Vagina (tissue), 2 donors: ENCODE results near the gene KRTAP4-11. TPM values are rescaled to one million over a fixed set of nuclear protein-coding genes. Genes with fewer than 3 reads are reported as not detected.
"Not testable (repeated sequence)": the region's sequence is repeated elsewhere in the genome, so short reads cannot be mapped to it uniquely, and the experiment has no call there.

Source experiments
- DNase-seq, 2 donors: peaks; one replicate each; pipeline ENCODE4 v3.0.0-alpha.2; 2017; ENCODE audit errors: extremely low spot score in 2 of 2
- H3K27ac ChIP-seq: fragments of 200-600 bp; sonication (generic); one replicate; pipeline ENCODE4 v1.5.1; 2019
- H3K27me3 ChIP-seq: fragments of 200-600 bp; sonication (generic); one replicate; pipeline ENCODE4 v1.5.1; 2019
- H3K36me3 ChIP-seq, 2 donors: fragments of 200-600 bp; sonication (generic); one replicate each; pipeline ENCODE4 v1.5.1; 2017 to 2019
- H3K4me1 ChIP-seq: fragments of 200-600 bp; sonication (generic); one replicate; pipeline ENCODE4 v1.5.1; 2019
- H3K4me3 ChIP-seq, 2 donors: fragments of 200-600 bp; sonication (generic); 1 replicate in 1 of 2; 2 replicates in 1 of 2; pipeline ENCODE4 v1.5.1; 2016 to 2019
- H3K9me3 ChIP-seq: fragments of 200-600 bp; sonication (generic); one replicate; pipeline ENCODE4 v1.5.1; 2019
- POLR2A ChIP-seq, 2 donors: fragments of 450-650 bp; IDR thresholded peaks; one replicate each; pipeline ENCODE4 v1.6.1; 2017; ENCODE audit warnings: antibody characterized with exemption in 2 of 2, mild to moderate bottlenecking in 2 of 2, moderate library complexity in 2 of 2
- POLR2AphosphoS5 ChIP-seq, 2 donors: sonication (generic); formaldehyde crosslinking; IDR thresholded peaks; one replicate each; pipeline ENCODE4 v1.9.0; 2017; ENCODE audit warnings: antibody characterized with exemption in 2 of 2, mild to moderate bottlenecking in 2 of 2, low read depth in 1 of 2; ENCODE audit not compliant: insufficient read depth in 1 of 2
- intact Hi-C: fragments of 100-400 bp; cut with DNase I; formaldehyde crosslinking; loops from one replicate; pipeline ENCODE4 v1.15.1; 2023
- total RNA-seq: library from RNA; depleted of rRNA; stranded (reverse); fragments of >200 nt; gene quantifications from one replicate; pipeline ENCODE4 v1.2.3, GENCODE V29; 2016
- TF ChIP-seq, protein P1 (sequence below), 3 experiments: fragments of 450-650 bp in 2 of 3; fragments of 200-600 bp in 1 of 3; sonication (generic) in 1 of 3; IDR thresholded peaks; one replicate each; pipeline ENCODE4 v1.5.1; 2017 to 2019; ENCODE audit warnings: antibody characterized with exemption in 3 of 3, mild to moderate bottlenecking in 2 of 3, moderate library complexity in 2 of 3

Gene KRTAP4-11
- total RNA-seq, 1 donor from 2014 or later, result not detected

DNA sequence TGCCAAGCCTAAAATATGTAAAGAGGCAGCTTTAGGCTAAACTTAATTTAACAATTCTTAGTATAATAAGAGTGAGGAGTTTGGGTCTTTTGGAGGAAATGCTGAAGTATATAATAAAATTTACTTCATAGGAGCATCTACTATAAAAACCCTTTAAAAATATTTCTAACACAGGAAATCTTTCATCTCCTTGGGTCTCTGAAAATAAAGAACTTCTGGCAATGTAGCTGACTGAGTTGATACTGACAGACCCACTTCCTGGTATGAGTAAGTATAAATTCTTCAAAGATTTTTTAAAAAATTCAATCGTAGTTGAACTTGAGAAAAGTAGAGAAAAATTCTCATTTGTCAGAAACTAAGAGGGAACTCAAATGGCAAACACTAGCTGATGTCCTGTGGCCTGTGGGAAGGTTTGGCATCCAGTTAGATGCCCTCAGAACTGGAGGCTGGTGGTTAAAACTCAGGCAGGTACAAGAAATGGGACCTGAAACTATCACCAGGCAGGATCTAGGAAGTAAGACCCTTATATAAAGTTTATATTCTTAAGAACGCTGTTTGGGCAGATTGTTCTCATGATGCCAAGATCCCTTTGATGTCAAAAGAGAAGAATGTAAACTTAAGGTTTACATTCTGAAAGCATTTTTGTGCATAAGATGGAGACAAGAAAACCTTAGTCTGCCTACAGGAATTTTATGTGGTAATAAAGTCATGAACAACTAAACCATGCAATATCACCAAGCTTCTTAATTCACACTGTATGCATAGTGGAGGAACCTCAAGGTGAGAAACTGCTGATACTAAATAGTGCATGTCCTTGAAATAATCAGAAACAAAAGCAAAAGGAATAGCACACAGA, 15.9 kb upstream of the KRTAP4-11 start:
- intact Hi-C loops, result no loop called here
- DNase-seq, result no peak
- Histone ChIP-seq H3K4me1 (no peaks in the 10 kb centered on the region), H3K27ac (no peak overlapping the region), H3K36me3 (no peaks in the 10 kb centered on the region), H3K9me3 (no peaks in the 10 kb centered on the region), H3K27me3 (no peaks in the 10 kb centered on the region), H3K4me3 (no peak overlapping the region)
- no peak for TF ChIP-seq POLR2A (IDR thresholded peaks at IDR 0.05)
- TF ChIP-seq, protein P1, sequence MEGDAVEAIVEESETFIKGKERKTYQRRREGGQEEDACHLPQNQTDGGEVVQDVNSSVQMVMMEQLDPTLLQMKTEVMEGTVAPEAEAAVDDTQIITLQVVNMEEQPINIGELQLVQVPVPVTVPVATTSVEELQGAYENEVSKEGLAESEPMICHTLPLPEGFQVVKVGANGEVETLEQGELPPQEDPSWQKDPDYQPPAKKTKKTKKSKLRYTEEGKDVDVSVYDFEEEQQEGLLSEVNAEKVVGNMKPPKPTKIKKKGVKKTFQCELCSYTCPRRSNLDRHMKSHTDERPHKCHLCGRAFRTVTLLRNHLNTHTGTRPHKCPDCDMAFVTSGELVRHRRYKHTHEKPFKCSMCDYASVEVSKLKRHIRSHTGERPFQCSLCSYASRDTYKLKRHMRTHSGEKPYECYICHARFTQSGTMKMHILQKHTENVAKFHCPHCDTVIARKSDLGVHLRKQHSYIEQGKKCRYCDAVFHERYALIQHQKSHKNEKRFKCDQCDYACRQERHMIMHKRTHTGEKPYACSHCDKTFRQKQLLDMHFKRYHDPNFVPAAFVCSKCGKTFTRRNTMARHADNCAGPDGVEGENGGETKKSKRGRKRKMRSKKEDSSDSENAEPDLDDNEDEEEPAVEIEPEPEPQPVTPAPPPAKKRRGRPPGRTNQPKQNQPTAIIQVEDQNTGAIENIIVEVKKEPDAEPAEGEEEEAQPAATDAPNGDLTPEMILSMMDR (IDR thresholded peaks at IDR 0.05), result no peak
- no peak for TF ChIP-seq POLR2AphosphoS5 (IDR thresholded peaks at IDR 0.05; ENCODE audit: insufficient read depth in 1 of 2, low read depth in 1 of 2)

DNA sequence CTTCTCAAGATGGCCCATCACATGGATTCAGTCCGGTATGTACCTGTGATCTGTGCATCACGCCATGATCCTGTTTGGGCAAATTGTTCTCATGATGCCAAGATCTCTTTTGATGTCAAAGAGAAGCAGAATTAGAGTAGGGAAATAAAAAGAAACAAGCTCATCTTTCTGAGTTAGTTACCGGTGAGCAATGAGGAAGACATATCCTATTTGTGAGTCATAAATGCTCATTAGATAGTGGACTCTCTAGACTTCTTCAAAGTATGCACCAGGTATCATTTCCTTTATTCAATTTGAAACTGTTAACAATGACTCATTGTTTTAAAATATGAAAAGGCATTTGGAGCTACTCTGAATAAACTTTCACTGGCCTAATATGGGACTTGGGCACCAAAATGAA, 13.8 kb upstream of the KRTAP4-11 start:
- intact Hi-C loops, result no loop called here
- Histone ChIP-seq H3K9me3 (no peaks in the 10 kb centered on the region), H3K27ac (no peak overlapping the region), H3K27me3 (no peaks in the 10 kb centered on the region), H3K36me3 (no peaks in the 10 kb centered on the region), H3K4me3 (no peak overlapping the region), H3K4me1 (no peaks in the 10 kb centered on the region)
- TF ChIP-seq POLR2AphosphoS5 (IDR thresholded peaks at IDR 0.05; ENCODE audit: insufficient read depth in 1 of 2, low read depth in 1 of 2) (no peak), POLR2A (IDR thresholded peaks at IDR 0.05) (no peak)
- TF ChIP-seq, protein P1 (IDR thresholded peaks at IDR 0.05), result no peak
- no peak for DNase-seq

DNA sequence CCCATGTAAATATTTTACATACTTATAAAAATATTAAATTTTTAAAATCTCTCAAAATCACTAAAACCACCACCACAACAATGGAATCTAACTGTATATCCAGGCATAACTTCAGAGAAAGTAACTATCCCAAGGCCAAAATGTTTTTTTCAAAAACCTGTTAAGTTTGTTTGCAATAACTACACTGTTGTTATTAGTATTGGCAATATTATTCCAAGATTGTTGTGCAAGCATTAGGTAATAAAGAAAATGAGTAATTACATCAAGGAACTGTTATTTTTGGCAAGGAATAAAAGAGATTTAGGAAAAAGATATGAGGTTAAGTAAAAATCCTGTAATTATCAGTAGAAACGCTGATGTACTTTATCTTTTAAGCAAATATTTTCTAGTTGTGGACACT, 9.2 kb upstream of the KRTAP4-11 start:
- Histone ChIP-seq H3K9me3 (no peaks in the 10 kb centered on the region), H3K27me3 (no peaks in the 10 kb centered on the region), H3K4me1 (no peaks in the 10 kb centered on the region), H3K4me3 (no peak overlapping the region), H3K27ac (no peak overlapping the region), H3K36me3 (no peaks in the 10 kb centered on the region)
- DNase-seq, result no peak
- intact Hi-C loops, result no loop called here
- TF ChIP-seq, protein P1 (IDR thresholded peaks at IDR 0.05), result no peak
- TF ChIP-seq POLR2A (IDR thresholded peaks at IDR 0.05) (no peak), POLR2AphosphoS5 (IDR thresholded peaks at IDR 0.05; ENCODE audit: insufficient read depth in 1 of 2, low read depth in 1 of 2) (no peak)

DNA sequence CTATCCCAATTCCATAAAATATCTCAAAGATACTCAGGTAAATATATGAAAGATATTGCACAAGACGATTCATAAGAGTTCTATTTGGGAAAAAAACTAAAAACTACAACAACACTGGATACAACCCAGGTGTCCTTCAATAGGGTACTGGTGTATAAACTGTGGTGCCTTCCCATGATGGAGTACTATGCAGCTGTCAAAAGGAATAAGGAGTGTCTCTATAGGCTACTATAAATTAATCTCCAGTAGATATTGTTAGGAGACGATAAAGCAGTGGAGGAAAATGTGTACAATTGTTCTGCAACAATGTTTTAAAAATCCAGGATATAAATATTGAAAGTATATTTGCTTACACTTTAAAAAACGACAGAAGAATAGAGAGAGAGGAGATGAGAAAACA, 8.2 kb upstream of the KRTAP4-11 start:
- H3K36me3 ChIP-seq, result no peaks in the 10 kb centered on the region
- intact Hi-C loops, result no loop called here
- H3K27me3 ChIP-seq, result no peaks in the 10 kb centered on the region
- no peak overlapping the region for H3K4me3 ChIP-seq
- DNase-seq, result no peak
- TF ChIP-seq, protein P1 (IDR thresholded peaks at IDR 0.05), result no peak
- TF ChIP-seq POLR2AphosphoS5 (IDR thresholded peaks at IDR 0.05; ENCODE audit: insufficient read depth in 1 of 2, low read depth in 1 of 2) (no peak), POLR2A (IDR thresholded peaks at IDR 0.05) (no peak)
- H3K9me3 ChIP-seq, result no peaks in the 10 kb centered on the region
- H3K27ac ChIP-seq, result no peak overlapping the region
- H3K4me1 ChIP-seq, result no peaks in the 10 kb centered on the region

DNA sequence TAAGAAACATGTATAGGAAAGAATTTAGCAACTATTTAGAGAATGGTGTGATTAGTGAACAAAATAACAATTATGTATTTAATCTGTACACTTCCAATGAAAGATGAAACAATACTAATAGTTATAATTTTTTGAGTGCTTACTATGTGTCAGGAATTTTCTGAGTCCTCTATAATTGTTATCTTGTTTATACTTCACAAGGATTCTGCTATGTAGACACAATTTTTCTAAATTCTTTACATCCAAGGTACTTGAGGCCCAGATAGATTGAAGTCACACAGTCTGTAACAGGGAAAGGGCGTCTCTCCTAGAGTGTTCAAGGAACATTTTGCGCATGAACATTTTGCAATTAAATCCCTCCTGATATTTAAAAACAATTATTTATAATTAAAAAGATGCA, 6.9 kb upstream of the KRTAP4-11 start:
- TF ChIP-seq POLR2AphosphoS5 (IDR thresholded peaks at IDR 0.05; ENCODE audit: insufficient read depth in 1 of 2, low read depth in 1 of 2), result no peak
- no peak for TF ChIP-seq POLR2A (IDR thresholded peaks at IDR 0.05)
- TF ChIP-seq, protein P1 (IDR thresholded peaks at IDR 0.05), result no peak
- H3K36me3 ChIP-seq, result no peaks in the 10 kb centered on the region
- no peaks in the 10 kb centered on the region for H3K27me3 ChIP-seq
- DNase-seq, result no peak
- no peaks in the 10 kb centered on the region for H3K4me1 ChIP-seq
- H3K27ac ChIP-seq, result no peak overlapping the region
- no peaks in the 10 kb centered on the region for H3K9me3 ChIP-seq
- intact Hi-C loops, result no loop called here
- no peak overlapping the region for H3K4me3 ChIP-seq

DNA sequence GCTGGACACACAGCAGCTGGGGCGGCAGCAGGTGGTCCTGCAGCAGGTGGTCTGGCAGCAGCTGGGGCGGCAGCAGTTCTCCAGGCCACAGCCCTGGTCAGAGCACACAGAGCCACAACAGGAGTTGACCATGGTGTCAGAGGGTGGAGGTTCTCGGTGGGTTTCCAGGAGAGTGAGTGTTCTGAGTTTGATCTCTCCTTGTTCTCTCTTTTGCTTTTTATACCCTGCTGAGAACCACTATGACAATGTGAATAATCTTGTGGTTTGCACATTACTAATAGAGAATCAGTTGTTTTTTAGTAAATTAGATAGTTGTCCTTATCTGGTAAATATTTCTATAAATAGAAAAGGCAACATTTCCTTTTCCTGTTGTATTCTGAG, 5.8 kb upstream of the KRTAP4-11 start, which contains the start of gene KRTAP4-12:
TSS of gene KRTAP4-12 (minus strand) at position 192 of the 381 bp plus-strand sequence. CDS start at position 132, 60 bp downstream.
- H3K9me3 ChIP-seq, DNase-seq, H3K27ac ChIP-seq, H3K4me3 ChIP-seq, H3K27me3 ChIP-seq, H3K4me1 ChIP-seq, H3K36me3 ChIP-seq, intact Hi-C loops: not testable (repeated sequence)

DNA sequence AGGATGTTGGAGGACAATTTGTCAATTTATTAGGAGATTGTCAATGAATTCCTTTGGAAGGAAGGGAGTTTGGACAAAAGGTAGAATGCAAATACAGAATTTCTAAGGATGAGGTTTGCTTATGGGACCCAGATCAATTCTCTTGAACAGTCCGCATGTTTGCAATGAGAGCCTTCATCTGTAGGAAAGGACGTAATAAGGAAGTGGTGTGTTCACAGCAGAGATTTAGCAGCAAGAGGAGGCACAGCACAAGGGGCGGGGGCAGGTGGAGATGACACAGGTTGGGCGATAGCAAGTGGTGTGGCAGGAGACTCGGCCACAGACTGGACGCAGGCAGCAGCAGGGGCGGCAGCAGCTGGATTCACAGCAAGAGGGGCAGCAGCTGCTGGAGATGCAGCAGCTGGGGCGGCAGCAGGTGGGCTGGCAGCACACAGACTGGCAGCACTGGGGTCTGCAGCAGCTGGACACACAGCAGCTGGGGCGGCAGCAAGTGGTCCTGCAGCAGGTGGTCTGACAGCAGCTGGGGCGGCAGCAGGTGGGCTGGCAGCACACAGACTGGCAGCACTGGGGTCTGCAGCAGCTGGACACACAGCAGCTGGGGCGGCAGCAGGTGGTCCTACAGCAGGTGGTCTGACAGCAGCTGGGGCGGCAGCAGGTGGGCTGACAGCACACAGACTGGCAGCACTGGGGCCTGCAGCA, 5.3 kb upstream of the KRTAP4-11 start:
- H3K4me3 ChIP-seq, H3K27me3 ChIP-seq, H3K9me3 ChIP-seq, H3K27ac ChIP-seq, H3K36me3 ChIP-seq, H3K4me1 ChIP-seq, intact Hi-C loops, DNase-seq: not testable (repeated sequence)
